NCI-H82 treated with DMSO at 0.1 percent for 48 hours (cell line): Measurements from ENCODE around the gene EDIL3.

Source experiments
- DNase-seq: peaks from one replicate; lab custom pipeline; 2025; ENCODE audit not compliant: unreplicated experiment; lab: John Stamatoyannopoulos, UW

EDIL3 gene, protein sequence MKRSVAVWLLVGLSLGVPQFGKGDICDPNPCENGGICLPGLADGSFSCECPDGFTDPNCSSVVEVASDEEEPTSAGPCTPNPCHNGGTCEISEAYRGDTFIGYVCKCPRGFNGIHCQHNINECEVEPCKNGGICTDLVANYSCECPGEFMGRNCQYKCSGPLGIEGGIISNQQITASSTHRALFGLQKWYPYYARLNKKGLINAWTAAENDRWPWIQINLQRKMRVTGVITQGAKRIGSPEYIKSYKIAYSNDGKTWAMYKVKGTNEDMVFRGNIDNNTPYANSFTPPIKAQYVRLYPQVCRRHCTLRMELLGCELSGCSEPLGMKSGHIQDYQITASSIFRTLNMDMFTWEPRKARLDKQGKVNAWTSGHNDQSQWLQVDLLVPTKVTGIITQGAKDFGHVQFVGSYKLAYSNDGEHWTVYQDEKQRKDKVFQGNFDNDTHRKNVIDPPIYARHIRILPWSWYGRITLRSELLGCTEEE

DNA sequence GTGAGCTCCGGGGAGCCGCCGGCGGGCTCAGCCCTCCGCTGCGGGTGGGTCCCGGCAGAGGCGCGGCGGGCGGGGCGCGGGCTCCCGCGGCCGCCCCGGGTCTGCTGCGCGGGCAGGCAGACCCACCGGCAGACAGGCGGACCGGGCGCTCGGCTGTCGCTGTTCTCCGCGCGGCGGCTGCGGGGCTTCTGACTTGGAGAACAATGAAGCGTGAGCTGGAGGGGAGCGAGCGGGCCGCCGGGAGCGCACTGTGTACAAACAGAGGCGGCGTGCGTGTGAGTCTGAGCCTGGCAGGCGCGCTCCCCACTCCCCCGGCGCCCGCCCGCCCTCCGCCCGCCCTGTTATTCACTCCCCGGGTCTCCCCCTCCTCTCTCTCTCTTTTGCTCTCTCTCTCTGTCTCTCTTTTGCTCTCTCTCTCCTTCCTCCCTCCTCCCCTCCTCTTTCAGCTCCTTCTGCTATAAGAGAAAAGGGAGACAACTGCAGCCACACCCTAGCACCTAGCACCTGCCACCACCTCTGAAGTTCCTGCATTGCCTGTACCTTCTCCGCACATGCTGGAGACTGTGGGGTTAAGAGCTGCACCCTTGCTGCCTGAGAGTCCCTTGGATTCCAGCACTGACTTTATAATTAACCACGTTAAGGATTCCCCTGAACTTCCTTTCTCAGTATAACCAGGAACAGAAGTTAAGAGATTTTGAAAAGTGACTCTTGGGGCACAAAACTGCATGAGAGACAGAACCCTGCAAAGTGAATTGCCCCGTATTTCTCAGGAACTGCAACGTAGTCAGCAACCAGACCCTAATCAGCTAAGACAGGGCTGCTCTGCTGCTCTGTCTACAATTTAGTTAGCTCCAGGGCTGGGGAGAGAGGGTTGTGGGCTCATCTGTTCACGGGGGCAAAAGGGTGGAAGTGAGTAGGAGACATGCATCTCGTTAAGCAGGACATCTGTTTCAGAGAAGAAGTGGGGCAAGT is at the start of gene EDIL3:
TSS of gene EDIL3 (minus strand) at position 277 of the 972 bp plus-strand sequence. CDS start 506 bp downstream, outside the sequence.
- peak; percentile 45 for DNase-seq

DNA sequence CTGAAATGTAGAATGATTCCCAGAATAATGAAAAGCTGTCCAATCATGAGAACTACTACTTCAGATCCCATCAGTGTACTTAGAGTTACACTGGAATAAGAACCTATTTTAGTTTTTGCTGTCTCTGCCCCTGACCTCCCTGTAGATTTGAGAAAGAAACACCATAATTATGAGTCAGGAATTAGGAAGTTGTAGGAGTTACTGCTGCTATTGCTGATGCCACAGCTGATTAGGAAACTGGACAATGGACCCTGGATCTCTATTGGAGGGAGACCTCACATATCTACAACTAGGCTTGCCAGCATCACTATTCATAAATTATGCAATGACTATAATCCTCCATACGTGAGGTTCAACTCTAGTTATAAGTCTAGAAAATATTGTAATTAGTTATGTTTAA is 48.8 kb upstream of the EDIL3 start:
- no peak for DNase-seq

DNA sequence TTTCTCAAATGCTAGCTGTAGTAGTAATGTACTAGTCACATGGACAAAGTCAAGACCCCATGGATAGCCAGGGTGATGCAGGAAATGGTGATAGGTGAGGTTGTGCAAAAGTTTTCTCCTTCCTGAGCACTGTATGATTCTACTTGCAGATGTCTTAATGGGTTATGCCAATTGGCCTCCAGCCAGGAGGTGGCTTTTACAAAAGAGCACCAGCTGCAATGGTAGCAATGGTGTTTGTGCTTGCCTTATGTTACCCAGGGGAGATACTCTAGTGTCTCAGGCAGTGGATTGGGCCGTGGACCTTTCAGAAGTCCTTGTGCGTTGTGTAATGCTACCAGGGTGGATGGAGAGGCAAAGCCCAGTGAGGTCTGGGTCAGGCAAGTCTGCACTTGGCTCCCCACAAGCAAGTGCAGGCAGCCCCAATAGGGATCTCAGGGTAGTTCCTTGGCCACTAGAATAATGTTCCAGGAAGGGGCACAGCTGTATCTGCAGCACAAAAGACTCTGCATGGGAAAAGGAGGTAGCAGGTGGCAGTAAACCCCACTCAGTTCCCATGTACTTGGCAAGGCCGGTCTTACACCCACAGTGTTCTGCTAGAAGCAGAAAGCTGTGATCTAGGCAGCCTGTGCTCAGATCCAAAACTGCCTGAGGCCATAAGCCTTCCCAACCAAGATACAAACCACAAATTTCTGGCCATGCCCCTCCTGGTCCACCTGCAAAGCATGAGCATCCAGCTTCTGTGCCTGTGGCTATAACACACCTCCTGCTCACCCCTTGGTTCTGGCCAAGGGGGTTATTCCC is 46.4 kb upstream of the EDIL3 start:
- no peak for DNase-seq

DNA sequence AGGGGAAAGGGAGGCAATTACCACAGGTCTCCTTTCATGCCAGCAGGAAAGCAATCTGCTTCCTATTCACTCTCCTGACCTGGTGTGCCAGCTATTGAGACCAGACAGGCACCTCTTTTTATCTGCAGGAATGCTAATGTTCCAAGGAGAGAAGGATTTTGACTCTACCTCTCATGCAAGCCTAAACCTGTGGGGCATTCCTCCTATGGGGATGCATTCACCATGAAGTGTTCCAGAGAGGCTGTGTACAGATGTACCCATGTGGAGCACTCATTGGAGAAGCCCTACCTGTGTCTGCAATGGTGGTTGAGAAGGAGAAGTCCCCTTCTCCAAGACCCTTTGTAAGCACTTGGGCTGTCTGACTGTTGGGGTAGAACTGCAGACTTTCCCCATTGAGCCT is 45.4 kb upstream of the EDIL3 start:
- no peak for DNase-seq

DNA sequence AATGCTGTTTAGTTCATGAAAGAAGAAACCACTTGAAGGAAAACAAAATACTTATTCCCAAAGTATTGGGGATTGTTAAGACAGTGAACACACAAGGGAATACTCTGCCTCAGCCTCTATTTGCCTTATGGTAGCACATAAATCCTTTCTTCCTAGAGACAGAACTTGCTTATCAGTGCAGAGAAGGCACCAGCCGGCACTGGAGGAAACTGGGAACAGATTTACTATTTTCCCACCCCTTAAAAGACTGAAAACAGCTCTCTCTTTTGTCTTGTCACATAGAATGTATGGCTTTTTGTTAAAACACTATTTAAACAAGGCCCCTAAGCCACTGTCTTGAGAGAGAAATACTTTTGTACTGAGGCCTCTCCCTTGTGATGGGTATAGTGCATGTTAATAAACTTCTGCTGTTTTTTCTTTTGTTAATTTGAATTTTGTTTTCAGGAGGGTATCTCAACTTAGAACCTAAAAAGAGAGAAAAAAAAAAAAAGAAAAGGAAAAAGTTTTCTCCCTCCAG is 40.7 kb upstream of the EDIL3 start:
- no peak for DNase-seq

DNA sequence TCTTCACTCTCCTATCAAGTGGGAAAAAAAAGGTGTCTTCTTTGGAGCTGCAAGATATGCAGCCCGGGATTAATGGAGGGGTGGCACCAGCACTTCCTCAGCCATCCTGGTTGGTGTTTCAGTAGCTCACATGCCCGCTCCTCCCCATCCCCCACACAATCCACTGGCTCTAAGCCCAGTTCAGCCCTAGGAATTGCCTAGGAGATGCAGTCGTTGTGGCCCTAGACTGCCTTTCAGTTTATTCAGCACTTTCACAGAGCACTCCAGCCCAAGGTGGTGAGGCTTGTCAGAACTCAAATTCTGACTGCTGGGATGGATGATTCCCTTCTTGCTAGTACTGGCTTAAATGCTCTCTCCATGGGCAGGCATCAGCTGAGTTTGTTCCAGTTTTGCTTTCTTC is 35.1 kb upstream of the EDIL3 start:
- no peak for DNase-seq

DNA sequence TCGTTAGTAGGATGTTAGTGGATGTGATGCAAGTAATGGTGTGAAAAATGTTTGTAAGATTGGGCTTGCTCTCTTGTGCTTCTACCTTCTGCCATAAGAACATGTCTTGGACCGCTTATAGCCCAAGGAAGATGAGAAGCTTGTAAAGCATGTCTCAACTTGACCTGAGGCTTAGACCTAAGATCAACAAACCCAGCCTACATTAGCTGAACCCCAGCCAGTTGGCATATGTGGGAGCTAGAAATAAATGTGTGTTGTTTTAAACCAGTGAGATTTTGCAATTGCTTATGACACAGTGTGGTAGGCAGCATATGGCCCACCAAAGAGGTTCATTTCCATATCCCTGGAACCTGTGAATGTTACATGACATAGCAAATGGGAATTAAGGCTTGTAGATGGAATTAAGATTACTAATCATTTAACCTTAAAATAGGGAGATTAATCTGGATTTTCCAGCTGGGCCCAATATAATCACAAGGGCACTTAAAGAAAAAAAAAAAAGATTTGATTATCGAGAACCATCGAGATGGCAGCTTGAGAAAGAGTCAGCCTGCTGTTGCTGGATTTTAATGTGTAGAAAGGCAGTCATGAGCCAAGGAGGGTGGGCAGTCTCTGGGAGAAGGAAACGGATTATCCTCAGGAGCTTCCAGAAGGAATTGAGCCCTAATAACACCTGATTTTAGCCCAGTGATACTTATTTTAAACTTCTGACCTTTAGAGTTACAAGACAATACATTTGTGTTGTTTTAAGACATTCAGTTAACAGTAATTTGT is 27.3 kb upstream of the EDIL3 start:
- peak; percentile 63 for DNase-seq

DNA sequence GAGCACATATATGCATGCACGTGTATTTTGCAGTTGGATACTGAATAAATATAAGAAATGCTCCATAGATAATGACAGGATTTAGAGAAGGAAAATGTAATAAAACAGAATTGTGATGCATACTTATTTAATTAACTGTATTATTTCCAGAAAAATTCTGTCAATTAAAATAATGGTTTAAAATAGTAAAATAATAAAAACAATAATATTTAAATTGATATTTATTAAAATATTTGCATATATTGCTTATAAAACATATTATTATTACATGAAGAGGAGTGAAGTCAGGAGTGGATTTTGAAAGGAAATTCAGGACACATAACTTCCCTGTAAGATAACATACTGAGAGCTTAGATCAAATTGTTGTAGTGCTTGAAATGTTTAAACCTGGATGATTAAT is 21.4 kb upstream of the EDIL3 start:
- no peak for DNase-seq

DNA sequence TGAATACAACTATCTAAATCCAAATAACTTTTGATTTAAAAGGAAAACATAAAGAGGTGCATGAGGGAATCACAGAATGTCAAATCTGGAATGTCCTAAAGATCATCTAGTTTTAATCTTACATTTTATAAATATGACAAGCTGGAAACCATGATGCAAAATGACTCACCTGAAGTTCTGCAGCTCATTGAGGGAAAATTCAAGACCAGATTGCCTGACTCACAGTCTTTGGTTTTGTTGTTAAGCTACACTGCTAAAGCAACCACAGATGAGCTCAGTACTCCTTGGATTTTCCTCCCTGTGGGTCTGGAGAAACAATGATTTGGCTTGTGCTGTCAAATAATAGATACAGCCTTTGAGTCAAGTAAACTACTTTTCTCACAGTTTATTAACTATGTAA is 19.1 kb upstream of the EDIL3 start:
- DNase-seq, result no peak

DNA sequence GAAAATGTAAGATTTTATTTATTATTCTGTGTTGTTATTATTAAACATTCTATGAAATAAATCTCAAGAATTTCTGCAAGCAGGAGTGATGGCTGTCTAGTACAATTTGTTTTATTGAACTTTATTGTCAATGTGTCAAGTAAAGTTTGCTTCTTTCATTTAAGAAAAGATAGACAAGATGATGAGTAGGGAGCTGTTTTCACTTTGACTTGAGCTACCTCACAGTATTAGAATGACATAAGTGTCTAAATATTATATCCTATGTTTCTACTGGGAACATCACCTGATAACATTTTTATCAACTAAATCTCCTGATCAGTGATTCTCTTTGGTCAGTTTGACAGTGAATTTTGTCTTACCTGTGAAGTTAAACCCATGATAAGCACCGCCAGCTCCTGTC is 12.7 kb upstream of the EDIL3 start:
- DNase-seq, result no peak

DNA sequence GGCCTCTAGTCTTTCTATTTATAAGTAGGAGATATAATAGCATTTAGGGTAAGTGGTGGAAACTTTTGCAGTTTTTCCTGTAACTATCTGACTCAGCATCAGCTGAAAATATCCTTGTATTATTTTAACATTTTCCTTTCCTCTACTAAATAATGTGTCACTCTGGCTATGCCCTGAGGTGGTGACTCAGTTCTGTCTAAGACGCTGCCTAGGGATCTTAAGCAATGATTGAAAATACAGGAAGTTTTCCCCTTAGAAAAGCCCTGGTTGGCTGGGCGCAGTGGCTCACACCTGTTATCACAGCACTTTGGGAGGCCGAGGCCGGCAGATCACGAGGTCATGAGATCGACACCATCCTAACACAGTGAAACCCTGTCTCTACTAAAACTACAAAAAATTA is 9.3 kb upstream of the EDIL3 start:
- DNase-seq, result no peak

DNA sequence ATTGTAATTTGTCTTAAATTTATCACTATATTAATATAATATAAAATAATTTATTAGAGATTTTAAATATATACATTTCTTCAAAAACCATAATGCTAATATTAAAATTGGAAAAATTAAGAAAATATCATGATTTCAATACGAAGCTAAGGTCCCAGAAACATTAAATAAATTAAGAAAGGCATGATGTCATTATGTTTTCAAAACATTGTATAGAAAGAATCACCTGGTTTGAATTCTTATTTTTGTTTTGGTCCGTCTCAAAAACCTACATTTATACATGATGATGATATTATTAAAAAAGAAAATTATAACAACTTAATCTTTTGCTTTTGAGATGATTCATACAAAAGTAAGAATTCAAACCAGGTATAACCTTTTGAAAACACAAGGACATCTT is 8.2 kb upstream of the EDIL3 start:
- DNase-seq, result no peak

DNA sequence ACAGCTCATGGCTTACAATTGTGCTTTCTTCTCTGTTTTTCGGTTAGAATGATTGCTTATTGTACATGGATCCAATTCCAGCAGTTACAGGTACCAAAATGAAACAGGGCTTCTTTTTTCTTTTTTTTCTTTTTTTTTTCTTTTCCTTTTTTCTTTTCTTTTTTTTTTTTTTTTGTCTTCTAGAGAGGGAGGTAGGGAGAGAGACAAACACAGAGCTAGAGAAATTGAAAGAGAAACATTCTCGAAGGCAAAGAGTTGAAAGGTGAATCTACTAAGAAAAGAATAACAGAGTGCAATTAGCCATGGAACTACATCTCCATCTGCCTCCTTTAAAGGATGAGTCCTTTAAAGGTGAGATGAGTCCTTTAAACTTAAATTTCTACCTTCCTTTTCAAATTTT is 1.0 kb upstream of the EDIL3 start:
- no peak for DNase-seq

DNA sequence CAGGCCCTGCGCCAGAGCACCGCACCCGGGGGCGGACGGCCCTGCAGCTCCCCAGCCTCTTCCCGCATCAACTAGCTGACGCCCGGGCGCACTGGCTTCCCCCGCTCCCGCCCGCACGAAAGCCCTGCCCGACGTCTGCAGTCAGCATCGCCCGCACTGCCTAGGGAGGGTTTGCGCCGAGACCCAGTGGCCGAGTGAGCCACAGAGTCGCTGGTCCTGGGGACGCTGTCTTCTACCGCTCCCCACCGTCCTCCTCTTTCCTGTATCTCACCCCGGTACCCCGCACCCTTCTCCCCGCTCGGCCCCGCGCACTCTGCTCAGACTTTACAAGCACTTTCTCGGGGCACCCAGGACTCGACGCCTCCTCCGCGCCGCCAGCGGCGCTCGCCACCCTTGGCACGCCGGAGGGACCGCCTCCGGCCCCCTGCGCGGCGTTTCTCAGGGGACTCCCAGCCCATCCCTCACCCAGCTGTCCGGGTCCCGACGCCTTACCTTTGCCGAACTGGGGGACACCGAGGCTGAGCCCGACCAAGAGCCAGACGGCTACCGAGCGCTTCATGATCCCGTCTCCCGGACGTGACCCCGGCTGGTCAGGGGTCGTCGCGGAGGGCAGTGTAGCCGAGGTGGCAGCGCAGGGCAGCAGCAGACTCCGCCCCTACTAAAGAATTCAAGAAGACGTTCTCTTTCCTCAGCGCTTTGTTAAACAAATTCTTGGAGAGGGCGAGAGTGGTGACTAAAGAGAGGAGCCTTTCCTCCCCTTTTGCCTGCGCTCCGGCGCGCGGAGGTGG is 670 bp downstream of the EDIL3 start:
- no peak for DNase-seq

DNA sequence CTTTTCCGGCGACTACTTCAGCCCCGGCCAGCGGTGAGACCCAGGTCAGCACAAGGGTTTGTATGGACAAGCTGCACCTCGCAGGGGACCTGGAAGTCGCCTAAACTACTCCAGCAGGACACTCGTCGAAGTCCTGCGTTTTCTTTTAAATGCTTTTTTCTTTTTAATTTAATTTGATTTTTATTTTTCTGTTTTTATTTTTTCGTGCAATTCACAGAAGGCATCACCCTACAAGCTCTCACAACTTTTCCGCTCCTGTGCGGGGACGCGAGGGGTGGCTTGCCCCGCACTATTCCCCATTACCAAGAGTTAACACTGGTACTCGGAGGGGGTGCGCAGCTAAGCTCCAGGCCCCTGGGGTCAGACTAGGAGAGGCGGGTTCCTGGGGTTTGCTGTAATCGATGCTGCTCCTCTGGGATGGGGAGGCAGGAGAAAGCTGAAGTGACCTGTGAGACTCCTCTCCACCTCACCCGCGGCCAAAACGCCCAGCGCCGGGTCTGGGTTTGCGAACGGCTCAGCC is 1.3 kb downstream of the EDIL3 start:
- DNase-seq, result no peak

DNA sequence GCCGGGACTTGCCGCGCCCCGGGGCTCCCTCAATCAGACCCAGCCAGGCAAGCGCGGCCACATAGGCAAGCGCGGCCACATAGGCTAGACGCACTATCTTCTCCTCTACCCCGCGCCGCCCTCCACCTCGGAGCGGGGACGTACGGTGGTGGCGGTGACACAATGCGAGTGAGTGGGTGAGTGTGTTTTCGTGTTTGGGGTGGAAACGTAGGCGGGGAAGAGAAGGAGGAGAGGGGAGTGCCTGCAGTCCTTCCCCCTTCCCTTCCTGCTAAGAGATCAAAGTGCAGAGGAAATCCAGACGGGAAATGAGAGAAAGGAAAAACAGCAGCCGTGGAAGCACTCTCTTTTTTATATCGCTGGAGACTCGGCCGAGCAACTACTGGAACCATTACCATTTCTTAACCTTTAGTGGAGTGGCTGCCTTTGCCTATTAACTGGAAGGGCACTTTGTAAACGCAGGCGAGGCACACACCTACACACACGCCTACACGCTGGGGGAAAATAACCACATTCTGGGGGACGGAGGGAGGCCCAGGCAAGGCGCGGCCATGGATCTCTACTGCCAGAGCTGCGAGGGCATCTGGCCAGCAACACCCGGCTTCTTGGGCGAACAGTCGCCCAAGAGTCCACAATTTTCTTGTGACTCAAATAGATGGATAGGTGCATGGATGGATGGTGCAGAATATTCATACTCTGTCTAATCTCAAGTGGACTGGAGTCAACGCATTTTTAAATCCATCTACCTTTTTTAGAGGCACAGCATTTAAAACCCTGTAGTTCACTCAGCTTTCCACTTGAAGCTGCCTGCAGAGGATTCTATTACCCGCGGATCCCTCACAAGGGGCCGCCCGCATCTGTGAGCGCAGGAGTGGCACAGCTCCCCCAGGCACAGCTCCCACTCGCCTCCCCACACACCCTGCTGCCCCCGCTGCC is 2.1 kb downstream of the EDIL3 start:
- DNase-seq, result peak; percentile 61

DNA sequence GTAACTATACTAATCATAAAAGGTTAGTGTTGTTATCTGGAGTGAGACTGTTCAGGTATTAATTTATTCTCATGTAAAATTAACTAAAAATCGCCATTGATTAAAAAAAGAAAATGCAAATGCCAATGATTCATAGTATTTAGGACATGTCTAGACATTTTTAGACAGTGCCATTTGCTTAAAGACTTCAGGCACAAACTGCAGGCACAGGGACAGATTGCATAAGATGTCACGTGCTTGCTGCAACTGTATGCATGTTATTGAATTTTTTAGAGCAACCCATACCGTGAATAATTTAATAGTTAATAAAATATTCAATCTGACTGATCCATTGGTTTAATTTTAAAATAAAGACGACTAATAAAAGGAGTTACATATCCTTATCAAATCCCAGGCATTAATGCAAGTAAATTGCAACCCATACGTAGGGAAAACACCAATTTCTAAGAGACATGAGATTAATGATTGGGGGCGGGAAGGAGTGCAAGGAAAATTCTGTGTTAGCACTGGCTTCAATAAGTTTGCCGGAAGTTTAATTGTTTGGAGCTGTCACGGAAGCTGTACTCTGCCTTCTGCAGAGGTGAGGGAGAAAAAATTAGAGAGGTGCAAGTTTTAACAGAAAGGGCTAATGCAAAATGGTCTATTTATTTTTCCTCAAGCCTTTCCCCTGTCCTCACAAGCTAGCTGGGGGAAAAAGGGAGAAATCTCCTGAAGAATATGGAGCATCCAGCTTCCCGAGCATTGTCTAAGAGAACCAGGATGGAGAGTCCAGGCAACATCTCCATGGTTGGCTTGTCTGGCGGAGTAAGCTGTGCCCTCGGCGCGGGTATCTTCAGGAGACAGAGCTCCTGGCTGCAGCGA is 2.9 kb downstream of the EDIL3 start:
- peak; percentile 45 for DNase-seq
